ENCODE results near the gene MED25. TPM values are rescaled to one million over a fixed set of nuclear protein-coding genes. Genes with fewer than 3 reads are reported as not detected.

Gene MED25
- total and polyA plus RNA-seq, 2 of the 4 experiments (the other 2 are of a cell fraction), result 4.7 to 38.5 TPM

- no peak for TF ChIP-seq USF2 (IDR thresholded peaks at IDR 0.05; ENCODE audit: low read depth, low read length)
These were observed 10.8 kb upstream of the MED25 start (continued) for GRCh38 chr19:49807058-49807903.

- dilution Hi-C loops (cut with HindIII; ENCODE audit: low sequenced_read_pairs, unreplicated experiment), result no loop called here
- H3K79me1 ChIP-seq (ENCODE audit: low read depth in 1 of 2, low read length in 2 of 2), result peaks cover 5 to 25% of the 10 kb centered on the region in 2 experiments; a peak in 2 of 4 replicates
- peak overlapping the region; percentile 67 for H3K4me2 ChIP-seq (ENCODE audit: low read depth, low read length)
- H3K36me3 ChIP-seq (ENCODE audit: control insufficient read depth, insufficient read depth, low read length), result peaks cover 29% of the 10 kb centered on the region
- intact Hi-C loops (cut with micrococcal nuclease), result no loop called here
- peak overlapping the region in 1 of 2 experiments; percentile 57; a peak in 1 of 4 replicates for H4K8ac ChIP-seq (ENCODE audit: low read depth in 2 of 2, low read length in 2 of 2)
- H2AK9ac ChIP-seq (replicated peaks; ENCODE audit: low read depth, low read length, poor library complexity), result peak overlapping the region; percentile 76
- H2AK5ac ChIP-seq (ENCODE audit: low read depth, low read length), result no peak overlapping the region
- no peaks in the 10 kb centered on the region for H3K9me3 ChIP-seq (ENCODE audit: control insufficient read depth, insufficient read depth, low read length)
- no CpG with 5 or more reads among the region's 20 CpGs for WGBS, 2 experiments (ENCODE audit: extremely low coverage in 2 of 2, insufficient read length in 1 of 2)
- no peak overlapping the region for H3K14ac ChIP-seq (replicated peaks; ENCODE audit: low read depth, low read length)
- peaks cover 5% of the 10 kb centered on the region for H3K4me1 ChIP-seq (ENCODE audit: control insufficient read depth, insufficient read depth, low read length)
- H3K4ac ChIP-seq (ENCODE audit: low read depth, low read length), result 0 out of 2 replicates have a peak overlapping the region, but pooled peaks have one; percentile 16
- no peak overlapping the region for H3K27ac ChIP-seq (ENCODE audit: insufficient read depth, low read length)
- H4K5ac ChIP-seq (ENCODE audit: low read depth, low read length), result no peak overlapping the region
- no peaks in the 10 kb centered on the region; the same call in 1 of the 2 replicates for H4K20me1 ChIP-seq (ENCODE audit: insufficient read depth, low read length)
- H4K91ac ChIP-seq (ENCODE audit: insufficient read depth, low read depth, low read length), result no peak overlapping the region
- no peaks in the 10 kb centered on the region for H3K27me3 ChIP-seq (ENCODE audit: control insufficient read depth, insufficient read depth, low read length)
- no peak for TF ChIP-seq FOS (IDR thresholded peaks at IDR 0.05; ENCODE audit: low read depth, low read length)
- TF ChIP-seq USF2 (IDR thresholded peaks at IDR 0.05; ENCODE audit: low read depth, low read length), result no peak
- no peak for TF ChIP-seq RCOR1 (IDR thresholded peaks at IDR 0.05; ENCODE audit: insufficient replicate concordance, low read length)
- TF ChIP-seq MAZ (IDR thresholded peaks at IDR 0.05; ENCODE audit: borderline replicate concordance, low read depth, low read length), result no peak
- TF ChIP-seq MAFK (IDR thresholded peaks at IDR 0.05; ENCODE audit: low read depth, low read length), result no peak
- no peak for TF ChIP-seq CEBPB (IDR thresholded peaks at IDR 0.05; ENCODE audit: low read depth, low read length)
- no peak for TF ChIP-seq POLR2A (IDR thresholded peaks at IDR 0.05; ENCODE audit: low read depth, low read length)
- no peak overlapping the region for H3K9ac ChIP-seq (ENCODE audit: low read depth, low read length)
- H3K9me1 ChIP-seq (ENCODE audit: insufficient read depth, low read length), result peaks cover 14% of the 10 kb centered on the region
- in situ Hi-C loops (cut with MboI; ENCODE audit: low sequenced_read_pairs), result no loop called here
- CTCF ChIA-PET, result no interaction called here
- ATAC-seq (ENCODE audit: low read depth) (no peak; the same call in 1 of the 2 replicates), DNase-seq (no peak)
- POLR2A ChIA-PET (ENCODE audit: unreplicated experiment), result no interaction called here
- H2BK120ac ChIP-seq (ENCODE audit: low read depth, low read length), result no peak overlapping the region
- peak overlapping the region; percentile 75 for H2AFZ ChIP-seq (replicated peaks; ENCODE audit: low read length, poor library complexity)
- H3K4me3 ChIP-seq (ENCODE audit: insufficient read depth, low read depth, low read length), result no peak overlapping the region; the same call in 1 of the 2 replicates
- no peak overlapping the region for H2BK20ac ChIP-seq (ENCODE audit: low read depth, low read length)
- 0 out of 2 replicates have a peak overlapping the region, but pooled peaks have one; percentile 48 for H3K23ac ChIP-seq (ENCODE audit: low read depth, low read length)
- BruUV-seq (replicated peaks), result no TSS peak
- no peak overlapping the region for H2BK5ac ChIP-seq (ENCODE audit: low read depth, low read length, poor library complexity, severe bottlenecking)
- H2BK15ac ChIP-seq (ENCODE audit: low read depth, low read length), result no peak overlapping the region; the same call in 2 of the 3 replicates
- H3K18ac ChIP-seq (ENCODE audit: low read depth, low read length), result no peak overlapping the region
- H3K56ac ChIP-seq (ENCODE audit: extremely low read depth, insufficient read depth, low read length), result no peak overlapping the region
These were observed 10.0 kb upstream of the MED25 start for GRCh38 chr19:49807904-49808675.

Measured in IMR-90 (cell line).